RPMI7951 (cell line): ENCODE results near the gene RAB21. TPM values are rescaled to one million over a fixed set of nuclear protein-coding genes. Genes with fewer than 3 reads are reported as not detected.
A peak's percentile ranks its signal among the peaks of the same experiment; 100 is the strongest.

Source experiments
- DNase-seq: peaks from one replicate; pipeline ENCODE4 v3.0.0-alpha.2; 2012; ENCODE audit warnings: low read depth
- total RNA-seq: library from RNA; depleted of rRNA; stranded (reverse); fragments of >200 nt; shearing (Covaris generic); gene quantifications from 2 replicates; pipeline ENCODE4 v1.2.3, GENCODE V29; 2014; rRNA removed

Gene RAB21
- 5.0 and 17.6 TPM in 2 replicates for total RNA-seq

- peak; percentile 94 for DNase-seq
Observed at GRCh38 chr12:71754461-71755145, at the start of gene RAB21. Gene RAB21 (plus strand): TSS chr12:71754863. CDS start chr12:71755130, 267 bp downstream.

- no peak for DNase-seq
Observed at GRCh38 chr12:71704920-71705319, 49.7 kb upstream of the RAB21 start.

GRCh38 chr12:71708658-71709057 is 46.0 kb upstream of the RAB21 start:
- no peak for DNase-seq

GRCh38 chr12:71710276-71711125 is 44.2 kb upstream of the RAB21 start:
- DNase-seq = peak; percentile 80

- no peak for DNase-seq
Observed at GRCh38 chr12:71718611-71719010, 36.1 kb upstream of the RAB21 start.

- no peak for DNase-seq
Observed at GRCh38 chr12:71719647-71720370, 34.9 kb upstream of the RAB21 start.

- no peak for DNase-seq
Observed at GRCh38 chr12:71721783-71722505, 32.7 kb upstream of the RAB21 start.

- DNase-seq = peak; percentile 25
Observed at GRCh38 chr12:71725011-71725410, 29.7 kb upstream of the RAB21 start.

GRCh38 chr12:71726548-71726947 is 28.1 kb upstream of the RAB21 start:
- DNase-seq = no peak

- DNase-seq = no peak
Observed at GRCh38 chr12:71727958-71728357, 26.7 kb upstream of the RAB21 start.

- DNase-seq = peak; percentile 15
Observed at GRCh38 chr12:71730936-71731335, 23.7 kb upstream of the RAB21 start.

- DNase-seq = peak; percentile 51
Observed at GRCh38 chr12:71731439-71732356, 23.0 kb upstream of the RAB21 start.

GRCh38 chr12:71732357-71732712 is 22.3 kb upstream of the RAB21 start:
- DNase-seq = no peak

- no peak for DNase-seq
Observed at GRCh38 chr12:71737197-71737596, 17.5 kb upstream of the RAB21 start.

- DNase-seq = no peak
Observed at GRCh38 chr12:71742998-71743397, 11.7 kb upstream of the RAB21 start.

GRCh38 chr12:71744522-71745300 is 10.0 kb upstream of the RAB21 start:
- no peak for DNase-seq

- DNase-seq = peak; percentile 55
Observed at GRCh38 chr12:71746974-71747611, 7.6 kb upstream of the RAB21 start.

- DNase-seq = peak; percentile 2
Observed at GRCh38 chr12:71748081-71748850, 6.4 kb upstream of the RAB21 start.

GRCh38 chr12:71749666-71750065 is 5.0 kb upstream of the RAB21 start:
- DNase-seq = no peak
